Dendritic cell treated with granulocyte-macrophage colony-stimulating factor and Interleukin-4, amounts not matched to agents 40 ng/mL and 50 ng/mL, for 4 days (primary cell): ENCODE results near the gene ACSL4.
"Not testable (repeated sequence)": the region's sequence is repeated elsewhere in the genome, so short reads cannot be mapped to it uniquely, and the experiment has no call there.

Experiments
- H3K27ac Mint-ChIP-seq: one replicate; pipeline ENCODE4 v1.8.0; 2022; ENCODE audit warnings: mild to moderate bottlenecking, mixed read lengths
- H3K27me3 Mint-ChIP-seq: one replicate; pipeline ENCODE4 v1.8.0; 2022; ENCODE audit warnings: mild to moderate bottlenecking, mixed read lengths
- H3K36me3 Mint-ChIP-seq: one replicate; pipeline ENCODE4 v1.8.0; 2022; ENCODE audit warnings: low read depth, mixed read lengths
- H3K4me1 Mint-ChIP-seq: one replicate; pipeline ENCODE4 v1.8.0; 2022; ENCODE audit warnings: low read depth, mixed read lengths
- H3K4me3 Mint-ChIP-seq: one replicate; pipeline ENCODE4 v1.8.0; 2022; ENCODE audit warnings: mild to moderate bottlenecking, moderate library complexity, mixed read lengths
- H3K9me3 Mint-ChIP-seq: one replicate; pipeline ENCODE4 v1.8.0; 2022; ENCODE audit warnings: mixed read lengths
- intact Hi-C: fragments of 100-400 bp; cut with micrococcal nuclease; formaldehyde crosslinking; loops from one replicate; pipeline ENCODE4 v1.15.0; 2022

Gene ACSL4

DNA sequence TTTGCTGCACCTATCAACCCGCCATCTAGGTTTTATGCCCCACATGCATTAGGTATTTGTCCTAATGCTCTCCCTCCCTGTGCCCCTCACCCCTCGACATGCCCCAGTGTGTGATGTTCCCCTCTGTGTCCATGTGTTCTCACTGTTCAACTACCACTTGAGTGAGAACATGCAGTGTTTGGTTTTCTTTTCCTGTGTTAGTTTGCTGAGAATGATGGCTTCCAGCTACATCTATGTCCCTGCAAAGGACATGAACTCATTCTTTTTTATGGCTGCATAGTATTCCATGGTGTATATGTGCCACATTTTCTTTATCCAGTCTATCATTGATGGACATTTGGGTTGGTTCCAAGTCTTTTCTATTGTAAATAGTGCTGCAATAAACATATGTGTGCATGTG is 95.6 kb downstream of the ACSL4 start:
- H3K27ac Mint-ChIP-seq, H3K4me1 Mint-ChIP-seq, H3K4me3 Mint-ChIP-seq, H3K27me3 Mint-ChIP-seq, intact Hi-C loops, H3K9me3 Mint-ChIP-seq: not testable (repeated sequence)
- H3K36me3 Mint-ChIP-seq, result peaks cover 23% of the 10 kb centered on the region

GRCh38 chrX:109635146-109635545 is 97.9 kb downstream of the ACSL4 start:
- no peaks in the 10 kb centered on the region for H3K9me3 Mint-ChIP-seq
- H3K27ac Mint-ChIP-seq, result no peak overlapping the region
- no peaks in the 10 kb centered on the region for H3K4me1 Mint-ChIP-seq
- H3K27me3 Mint-ChIP-seq, result no peaks in the 10 kb centered on the region
- intact Hi-C loops, result no loop called here
- peaks cover 17% of the 10 kb centered on the region for H3K36me3 Mint-ChIP-seq
- H3K4me3 Mint-ChIP-seq, result no peak overlapping the region

- no peak overlapping the region for H3K27ac Mint-ChIP-seq
- no peaks in the 10 kb centered on the region for H3K27me3 Mint-ChIP-seq
- intact Hi-C loops, result loop anchor here (2.0 kb wide), 1 partner anchor 146 kb away; no protein-coding TSS in a partner anchor
- H3K4me1 Mint-ChIP-seq, result no peaks in the 10 kb centered on the region
- peaks cover 5% of the 10 kb centered on the region for H3K36me3 Mint-ChIP-seq
- no peaks in the 10 kb centered on the region for H3K9me3 Mint-ChIP-seq
- H3K4me3 Mint-ChIP-seq, result no peak overlapping the region
Observed at GRCh38 chrX:109632906-109633504, 100.1 kb downstream of the ACSL4 start.

GRCh38 chrX:109629310-109629709 is 103.7 kb downstream of the ACSL4 start:
- Mint-ChIP-seq H3K27ac (no peak overlapping the region), H3K4me3 (no peak overlapping the region), H3K4me1 (peaks cover 6% of the 10 kb centered on the region), H3K36me3 (peaks cover 11% of the 10 kb centered on the region), H3K27me3 (peaks cover 1% of the 10 kb centered on the region), H3K9me3 (no peaks in the 10 kb centered on the region)
- intact Hi-C loops, result no loop called here

DNA sequence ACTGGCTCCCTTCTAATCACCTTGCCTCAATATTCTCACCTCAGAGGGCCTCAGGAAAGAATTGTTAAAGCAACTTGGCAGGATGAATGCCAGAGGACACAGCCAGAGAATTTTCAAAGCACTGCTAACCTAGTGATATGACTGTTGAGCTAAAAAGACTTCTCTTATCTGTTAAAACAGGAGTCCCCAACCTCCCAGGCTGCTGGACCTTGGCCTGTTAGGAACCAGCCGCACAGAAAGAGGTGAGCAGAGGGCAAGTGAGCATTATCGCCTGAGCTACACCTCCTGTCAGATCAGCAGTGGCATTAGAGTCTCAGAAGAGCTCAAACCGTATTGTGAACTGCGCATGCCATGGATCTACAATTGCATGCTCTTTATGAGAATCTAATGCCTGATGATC is 106.4 kb downstream of the ACSL4 start:
- Mint-ChIP-seq H3K9me3 (no peaks in the 10 kb centered on the region), H3K4me3 (no peak overlapping the region), H3K4me1 (peaks cover 6% of the 10 kb centered on the region), H3K27me3 (peaks cover 4% of the 10 kb centered on the region), H3K36me3 (peaks cover 14% of the 10 kb centered on the region), H3K27ac (no peak overlapping the region)
- intact Hi-C loops, result no loop called here

DNA sequence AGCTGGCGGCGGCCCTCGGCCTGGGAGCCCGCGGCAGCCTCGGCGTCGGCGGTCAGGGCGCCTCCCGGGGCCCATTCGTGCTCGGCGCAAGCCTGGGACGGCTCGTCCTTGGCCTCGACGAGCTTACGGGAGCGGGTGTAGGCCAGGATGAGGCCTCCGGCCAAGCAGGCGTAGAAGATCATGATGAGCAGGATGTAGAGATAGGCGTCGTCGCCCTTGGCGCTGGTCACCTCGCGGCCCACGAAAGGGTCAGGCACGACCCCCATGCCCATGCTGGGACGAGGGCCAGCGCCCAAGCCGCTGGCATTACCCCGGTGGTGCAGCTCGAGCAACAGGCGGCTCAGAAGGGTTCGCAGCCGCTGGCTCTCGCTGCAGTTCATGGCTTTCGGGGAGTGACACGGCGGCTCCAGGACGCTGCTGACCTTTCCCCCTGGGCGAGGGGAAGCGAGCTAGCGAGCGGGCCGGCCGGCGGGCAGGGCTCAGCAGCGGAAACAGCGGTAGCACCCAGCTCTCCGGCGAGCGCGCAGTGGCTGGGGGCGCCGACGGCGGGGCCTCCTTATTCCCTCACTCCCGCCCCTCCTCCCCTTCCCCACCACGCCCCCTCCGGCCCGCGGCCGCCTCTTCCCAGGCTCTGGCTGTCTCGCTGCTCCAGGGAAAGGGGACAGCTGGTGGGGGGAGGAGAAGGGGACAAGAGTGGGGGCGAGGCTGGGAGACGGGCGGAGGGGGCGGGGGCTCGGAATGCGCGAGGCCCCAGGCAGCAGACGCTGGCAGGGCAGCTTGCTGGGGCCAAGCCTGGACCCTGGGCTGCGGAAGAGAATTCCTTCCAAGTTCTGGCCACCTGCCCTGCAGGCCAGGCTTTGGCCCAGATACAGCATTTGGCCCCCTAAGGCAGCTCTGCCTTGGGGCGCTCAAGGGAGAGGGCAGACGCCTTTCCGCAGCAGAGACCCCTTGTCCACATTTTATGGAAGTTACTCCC is 108.1 kb downstream of the ACSL4 start, which contains the start of gene KCNE5:
Gene KCNE5 (minus strand): TSS at position 532 of the 976 bp plus-strand sequence. CDS start 152 bp downstream, at position 380.
- no peak within 1 kb of the TSS for H3K27ac Mint-ChIP-seq
- intact Hi-C loops, result no loop called here
- H3K36me3 Mint-ChIP-seq, result peaks cover 14% of the 10 kb centered on the region
- peaks cover 4% of the 10 kb centered on the region for H3K27me3 Mint-ChIP-seq
- H3K4me1 Mint-ChIP-seq, result peaks cover 18% of the 10 kb centered on the region
- H3K9me3 Mint-ChIP-seq, result no peaks in the 10 kb centered on the region
- peak within 1 kb of the TSS; percentile 32 for H3K4me3 Mint-ChIP-seq

- intact Hi-C loops, result no loop called here
- Mint-ChIP-seq H3K9me3 (no peaks in the 10 kb centered on the region), H3K36me3 (peaks cover 14% of the 10 kb centered on the region), H3K27ac (no peak overlapping the region), H3K27me3 (peaks cover 4% of the 10 kb centered on the region), H3K4me1 (peaks cover 19% of the 10 kb centered on the region), H3K4me3 (peak overlapping the region; percentile 23)
Observed at GRCh38 chrX:109623997-109624396, 109.1 kb downstream of the ACSL4 start.

DNA sequence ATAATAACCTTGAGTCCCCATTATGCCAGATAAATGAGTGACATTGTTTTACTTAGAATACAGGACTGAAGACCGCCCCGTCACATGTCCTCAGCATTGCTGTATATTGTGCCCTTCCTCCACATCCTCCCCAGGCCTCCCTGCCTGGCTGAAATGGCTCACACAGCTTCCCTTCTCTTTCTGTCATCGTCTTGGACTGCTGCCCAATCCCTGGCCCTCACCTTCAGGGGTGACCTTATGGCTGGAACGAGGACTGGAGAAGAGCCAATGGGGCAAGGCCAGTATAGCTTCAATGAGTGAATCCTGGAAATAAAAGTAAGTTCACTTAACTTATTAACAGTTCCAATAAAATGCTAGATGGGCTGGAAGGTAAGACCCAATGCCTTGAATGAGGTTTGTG is 110.8 kb downstream of the ACSL4 start:
- no peak overlapping the region for H3K4me3 Mint-ChIP-seq
- peaks cover 4% of the 10 kb centered on the region for H3K27me3 Mint-ChIP-seq
- H3K36me3 Mint-ChIP-seq, result peaks cover 9% of the 10 kb centered on the region
- H3K9me3 Mint-ChIP-seq, result no peaks in the 10 kb centered on the region
- peaks cover 14% of the 10 kb centered on the region for H3K4me1 Mint-ChIP-seq
- intact Hi-C loops, result no loop called here
- no peak overlapping the region for H3K27ac Mint-ChIP-seq

DNA sequence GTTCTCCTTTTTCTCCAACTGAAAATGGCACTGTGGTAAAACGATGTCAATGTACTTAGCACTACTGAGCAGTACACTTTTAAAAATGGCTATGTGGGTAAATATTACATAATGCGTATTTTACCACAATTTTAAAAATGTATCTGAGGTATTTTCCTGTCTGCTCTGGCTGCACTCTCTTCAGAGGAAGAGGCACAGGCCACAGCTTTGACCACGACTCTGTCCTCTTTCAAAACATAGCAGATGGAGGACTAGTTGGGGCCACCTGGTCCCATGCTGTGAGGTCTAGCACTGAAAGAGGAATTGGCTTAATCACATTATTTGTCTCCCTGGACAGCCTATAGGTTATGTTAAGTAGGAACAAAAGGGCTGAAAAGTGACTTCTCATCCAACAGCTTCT is 113.3 kb downstream of the ACSL4 start:
- Mint-ChIP-seq H3K36me3 (peaks cover 8% of the 10 kb centered on the region), H3K27ac (no peak overlapping the region), H3K4me1 (peaks cover 13% of the 10 kb centered on the region), H3K4me3 (no peak overlapping the region), H3K9me3 (no peaks in the 10 kb centered on the region), H3K27me3 (peaks cover 4% of the 10 kb centered on the region)
- intact Hi-C loops, result no loop called here

DNA sequence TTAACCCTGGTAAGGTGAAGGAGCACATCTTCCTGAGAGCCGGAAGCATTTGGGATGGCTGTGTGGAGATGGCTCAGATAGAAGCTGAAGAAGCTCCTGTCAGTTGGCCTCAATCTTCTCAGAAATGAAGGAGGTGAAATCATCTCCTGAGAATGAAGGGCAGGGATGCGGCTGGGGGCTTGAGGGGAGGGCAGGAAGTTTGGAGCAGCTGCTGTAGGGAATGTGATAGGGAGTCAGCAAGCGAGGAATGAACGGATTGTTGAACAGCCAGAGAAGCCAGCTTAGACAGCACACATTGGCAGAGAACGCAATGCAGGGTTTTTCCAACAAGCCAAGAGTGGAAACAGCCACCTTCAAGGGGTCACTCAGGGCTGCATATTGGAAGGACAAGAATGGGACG is 118.1 kb downstream of the ACSL4 start:
- H3K36me3 Mint-ChIP-seq, result no peaks in the 10 kb centered on the region
- no peaks in the 10 kb centered on the region for H3K9me3 Mint-ChIP-seq
- intact Hi-C loops, result no loop called here
- H3K4me3 Mint-ChIP-seq, result no peak overlapping the region
- H3K4me1 Mint-ChIP-seq, result peaks cover 2% of the 10 kb centered on the region
- no peaks in the 10 kb centered on the region for H3K27me3 Mint-ChIP-seq
- no peak overlapping the region for H3K27ac Mint-ChIP-seq

DNA sequence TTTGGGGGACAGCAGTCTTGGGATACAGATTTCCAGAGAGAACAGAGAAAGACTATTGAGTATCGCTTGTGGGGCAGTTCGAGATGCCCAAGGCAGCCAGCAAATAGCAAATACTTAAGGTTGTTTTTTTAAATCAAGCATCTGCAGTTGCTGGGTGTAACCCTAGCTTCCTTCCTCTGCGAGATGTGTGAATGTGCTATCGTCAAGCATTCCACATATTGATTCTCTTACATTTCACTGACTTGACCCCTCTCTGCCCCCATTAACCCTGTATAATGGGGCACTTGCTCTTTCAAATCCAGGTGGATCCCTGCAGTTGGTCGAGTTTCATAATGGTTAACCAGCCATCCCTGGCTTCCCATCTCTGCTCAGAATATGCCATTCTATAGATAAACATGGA is 131.6 kb downstream of the ACSL4 start:
- H3K4me3 Mint-ChIP-seq, result no peak overlapping the region
- intact Hi-C loops, result no loop called here
- H3K27me3 Mint-ChIP-seq, result peaks cover 9% of the 10 kb centered on the region

GRCh38 chrX:109600237-109600651 is 132.8 kb downstream of the ACSL4 start:
- intact Hi-C loops, result no loop called here
- H3K27ac Mint-ChIP-seq, result peak overlapping the region; percentile 24

More for the DNA sequence above, 131.6 kb downstream of the ACSL4 start:
- Mint-ChIP-seq H3K9me3 (peaks cover 7% of the 10 kb centered on the region), H3K4me1 (peaks cover 16% of the 10 kb centered on the region), H3K27ac (no peak overlapping the region), H3K36me3 (no peaks in the 10 kb centered on the region)

DNA sequence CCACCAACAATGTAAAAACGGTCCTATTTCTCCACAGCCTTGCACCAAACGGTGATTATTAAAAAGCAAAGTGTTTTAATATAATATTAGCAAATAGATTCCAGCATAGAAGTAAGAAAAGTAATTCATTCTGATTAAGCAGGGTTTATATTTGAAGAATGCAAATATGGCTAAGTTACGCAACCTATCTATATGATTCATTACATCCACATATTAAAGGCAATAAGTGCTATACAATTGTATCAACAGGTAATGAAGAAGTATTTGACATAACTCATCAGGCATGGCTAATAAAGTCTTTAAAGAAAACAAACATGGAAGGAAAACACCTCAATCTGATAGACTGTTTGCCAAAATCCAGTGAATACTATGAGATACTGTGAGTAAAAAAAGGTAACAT is 137.0 kb downstream of the ACSL4 start:
- peaks cover 8% of the 10 kb centered on the region for H3K4me1 Mint-ChIP-seq
- H3K36me3 Mint-ChIP-seq, result no peaks in the 10 kb centered on the region
- no peak overlapping the region for H3K27ac Mint-ChIP-seq
- H3K27me3 Mint-ChIP-seq, result peaks cover 7% of the 10 kb centered on the region
- intact Hi-C loops, result no loop called here
- H3K4me3 Mint-ChIP-seq, result no peak overlapping the region
- H3K9me3 Mint-ChIP-seq, result no peaks in the 10 kb centered on the region

More at GRCh38 chrX:109600237-109600651, 132.8 kb downstream of the ACSL4 start:
- H3K9me3 Mint-ChIP-seq, result no peaks in the 10 kb centered on the region
- no peaks in the 10 kb centered on the region for H3K36me3 Mint-ChIP-seq
- H3K4me1 Mint-ChIP-seq, result peaks cover 16% of the 10 kb centered on the region
- peaks cover 9% of the 10 kb centered on the region for H3K27me3 Mint-ChIP-seq
- no peak overlapping the region for H3K4me3 Mint-ChIP-seq
